DOHH2 (cell line): Measurements from ENCODE around the gene ABCD1.

ENCODE experiments used
- H3F3A ChIP-seq: fragments of 200-600 bp; sonication (generic), shearing (Covaris generic); 2 replicates; pipeline ENCODE4 v1.6.0; 2016; ENCODE audit warnings: antibody characterized with exemption, mild to moderate bottlenecking; ENCODE audit not compliant: control insufficient read depth, insufficient read depth
- H3K27ac ChIP-seq: fragments of 200-600 bp; sonication (generic); 2 replicates; pipeline ENCODE4 v1.5.1; 2014; ENCODE audit warnings: low read depth, mild to moderate bottlenecking, low read length, moderate library complexity
- H3K27me3 ChIP-seq: fragments of 200-600 bp; sonication (generic); 2 replicates; pipeline ENCODE4 v1.6.1; 2014; ENCODE audit warnings: mild to moderate bottlenecking, low read length, mixed read lengths; ENCODE audit not compliant: control insufficient read depth
- H3K36me3 ChIP-seq: fragments of 200-600 bp; sonication (generic); 2 replicates; pipeline ENCODE4 v1.6.1; 2014; ENCODE audit warnings: mild to moderate bottlenecking, low read length, moderate library complexity, mixed read lengths; ENCODE audit not compliant: control insufficient read depth
- H3K4me1 ChIP-seq: fragments of 200-600 bp; sonication (generic); 2 replicates; pipeline ENCODE4 v1.6.1; 2014; ENCODE audit warnings: mild to moderate bottlenecking, low read length, mixed read lengths; ENCODE audit not compliant: control insufficient read depth
- H3K4me2 ChIP-seq: fragments of 200-600 bp; sonication (generic); 2 replicates; pipeline ENCODE4 v1.6.0; 2014; ENCODE audit warnings: mild to moderate bottlenecking, low read length, moderate library complexity
- H3K4me3 ChIP-seq: fragments of 200-600 bp; sonication (generic); 2 replicates; pipeline ENCODE4 v1.5.1; 2014; ENCODE audit warnings: mild to moderate bottlenecking, low read length, mixed read lengths
- H3K79me2 ChIP-seq: fragments of 200-600 bp; sonication (generic); 2 replicates; pipeline ENCODE4 v1.6.1; 2014; ENCODE audit warnings: mild to moderate bottlenecking, low read length, mixed read lengths; ENCODE audit not compliant: control insufficient read depth
- H3K9me2 ChIP-seq: fragments of 200-600 bp; sonication (generic); replicated peaks from 2 replicates; pipeline ENCODE4 v1.6.1; 2014; ENCODE audit warnings: mild to moderate bottlenecking, low read length, mixed read lengths; ENCODE audit not compliant: control insufficient read depth
- H3K9me3 ChIP-seq: fragments of 200-600 bp; sonication (generic); 2 replicates; pipeline ENCODE4 v1.6.1; 2014; ENCODE audit warnings: antibody characterized with exemption, low read length, mixed read lengths; ENCODE audit not compliant: control insufficient read depth, insufficient read depth
- H4K20me1 ChIP-seq: fragments of 200-600 bp; sonication (generic); 2 replicates; pipeline ENCODE4 v1.6.0; 2014; ENCODE audit warnings: low read depth, mild to moderate bottlenecking, antibody characterized with exemption, low read length, moderate library complexity; ENCODE audit not compliant: control insufficient read depth, insufficient read depth
- EZH2phosphoT487 ChIP-seq: fragments of 200-600 bp; sonication (generic); IDR thresholded peaks from 2 replicates; pipeline ENCODE4 v1.6.1; 2017; ENCODE audit warnings: borderline replicate concordance, mild to moderate bottlenecking, antibody characterized with exemption, low read length, moderate library complexity, mixed read lengths
- TF ChIP-seq, protein P1 (sequence below): fragments of 200-600 bp; sonication (generic); IDR thresholded peaks from one replicate; pipeline ENCODE4 v1.5.1; 2014; ENCODE audit warnings: antibody characterized with exemption, mild to moderate bottlenecking, low read depth, low read length; ENCODE audit not compliant: poor library complexity, severe bottlenecking

Gene ABCD1

DNA sequence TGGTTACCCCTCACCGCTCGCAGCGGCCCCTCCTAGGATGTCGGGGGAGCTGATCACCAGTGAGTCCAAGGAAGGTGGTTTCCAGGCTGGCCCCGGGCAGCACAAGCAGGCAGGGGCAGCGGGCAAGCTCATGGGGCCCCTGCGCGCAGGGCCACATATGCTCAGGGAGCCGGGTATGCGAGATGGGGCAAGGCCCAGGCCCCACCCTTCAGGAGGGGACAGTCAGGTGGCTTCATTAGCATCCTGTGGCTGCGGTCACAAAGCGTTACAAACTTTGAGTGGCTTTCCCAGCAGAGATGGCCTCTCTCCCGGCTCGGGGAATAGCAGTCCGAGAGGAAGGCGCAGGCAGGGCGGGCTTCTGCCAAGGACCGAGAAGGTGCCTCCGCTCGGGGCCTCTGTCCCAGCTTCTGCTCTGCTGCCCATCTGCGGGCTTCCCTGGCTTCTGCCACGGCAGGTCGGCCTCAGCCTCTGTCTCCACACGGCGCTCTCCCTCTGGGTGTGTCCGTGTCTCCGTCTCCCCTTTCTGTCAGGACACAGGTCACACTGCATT lies 13.5 kb downstream of the ABCD1 start:
- Histone ChIP-seq H3K36me3 (no peaks in the 10 kb centered on the region), H3K4me3 (no peak overlapping the region), H4K20me1 (no peaks in the 10 kb centered on the region), H3K4me2 (no peak overlapping the region), H3K9me3 (no peaks in the 10 kb centered on the region), H3F3A (no peaks in the 10 kb centered on the region), H3K4me1 (peaks cover 12% of the 10 kb centered on the region), H3K27ac (no peak overlapping the region), H3K79me2 (no peaks in the 10 kb centered on the region), H3K9me2 (no peaks in the 10 kb centered on the region), H3K27me3 (no peaks in the 10 kb centered on the region)
- TF ChIP-seq, protein P1, sequence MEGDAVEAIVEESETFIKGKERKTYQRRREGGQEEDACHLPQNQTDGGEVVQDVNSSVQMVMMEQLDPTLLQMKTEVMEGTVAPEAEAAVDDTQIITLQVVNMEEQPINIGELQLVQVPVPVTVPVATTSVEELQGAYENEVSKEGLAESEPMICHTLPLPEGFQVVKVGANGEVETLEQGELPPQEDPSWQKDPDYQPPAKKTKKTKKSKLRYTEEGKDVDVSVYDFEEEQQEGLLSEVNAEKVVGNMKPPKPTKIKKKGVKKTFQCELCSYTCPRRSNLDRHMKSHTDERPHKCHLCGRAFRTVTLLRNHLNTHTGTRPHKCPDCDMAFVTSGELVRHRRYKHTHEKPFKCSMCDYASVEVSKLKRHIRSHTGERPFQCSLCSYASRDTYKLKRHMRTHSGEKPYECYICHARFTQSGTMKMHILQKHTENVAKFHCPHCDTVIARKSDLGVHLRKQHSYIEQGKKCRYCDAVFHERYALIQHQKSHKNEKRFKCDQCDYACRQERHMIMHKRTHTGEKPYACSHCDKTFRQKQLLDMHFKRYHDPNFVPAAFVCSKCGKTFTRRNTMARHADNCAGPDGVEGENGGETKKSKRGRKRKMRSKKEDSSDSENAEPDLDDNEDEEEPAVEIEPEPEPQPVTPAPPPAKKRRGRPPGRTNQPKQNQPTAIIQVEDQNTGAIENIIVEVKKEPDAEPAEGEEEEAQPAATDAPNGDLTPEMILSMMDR, result no peak
- no peak for TF ChIP-seq EZH2phosphoT487

DNA sequence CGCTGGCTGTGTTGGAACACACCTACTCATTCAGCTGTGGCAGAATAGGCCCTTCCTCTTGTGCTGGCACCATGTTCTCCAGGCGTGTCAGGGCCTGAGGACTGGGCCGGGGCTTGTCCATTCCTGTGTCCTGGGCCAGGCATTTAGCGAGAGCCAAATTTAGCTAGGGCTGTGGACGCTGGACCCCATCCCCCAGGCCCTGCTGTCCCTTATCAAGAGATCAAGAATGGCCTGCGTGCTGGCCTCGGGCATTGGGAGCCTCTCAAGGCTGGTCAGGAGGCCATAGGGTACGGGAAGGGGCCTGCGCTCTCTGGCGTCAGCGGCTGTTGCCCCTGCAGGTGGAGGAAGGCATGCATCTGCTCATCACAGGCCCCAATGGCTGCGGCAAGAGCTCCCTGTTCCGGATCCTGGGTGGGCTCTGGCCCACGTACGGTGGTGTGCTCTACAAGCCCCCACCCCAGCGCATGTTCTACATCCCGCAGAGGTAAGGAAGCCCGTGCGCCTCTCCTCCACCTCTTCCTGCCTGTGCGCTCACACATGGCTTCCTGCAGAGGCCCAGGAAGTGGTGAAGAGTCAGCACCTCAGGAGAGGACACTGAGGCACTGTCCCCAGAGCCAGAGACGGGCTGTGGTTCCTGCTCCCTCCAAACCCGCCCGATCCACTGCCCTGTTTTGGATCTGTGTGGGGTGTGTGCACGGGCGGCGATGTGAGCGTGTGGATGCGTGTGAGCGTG lies 15.3 kb downstream of the ABCD1 start:
- Histone ChIP-seq H3K4me1 (peaks cover 14% of the 10 kb centered on the region), H3F3A (no peaks in the 10 kb centered on the region)

DNA sequence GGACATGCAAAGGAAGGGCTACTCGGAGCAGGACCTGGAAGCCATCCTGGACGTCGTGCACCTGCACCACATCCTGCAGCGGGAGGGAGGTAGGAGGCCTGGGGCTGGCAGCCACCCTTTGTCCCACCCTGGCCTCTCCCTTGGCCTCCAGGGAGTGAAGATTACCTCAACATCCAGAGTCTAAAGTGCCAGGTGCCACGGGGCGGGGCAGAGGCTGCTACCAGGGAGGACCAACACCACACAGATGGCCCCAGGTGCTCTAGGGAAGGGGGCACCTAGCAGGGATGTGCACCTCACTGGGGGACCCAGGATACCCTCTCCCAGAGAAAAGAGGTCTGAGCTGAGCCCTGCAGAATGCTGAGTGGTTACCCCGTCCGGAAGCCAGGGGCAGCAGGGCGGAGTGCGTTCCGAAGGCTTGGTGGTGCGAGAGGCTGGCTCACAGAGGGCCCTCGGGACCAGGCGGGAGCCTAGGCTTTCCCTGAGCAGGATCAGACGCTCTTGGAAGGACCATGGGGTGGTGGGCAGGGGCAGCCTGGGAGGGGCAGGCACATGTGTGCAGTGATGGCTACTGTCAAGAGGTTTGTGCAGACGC lies 16.1 kb downstream of the ABCD1 start:
- no peaks in the 10 kb centered on the region for H3K79me2 ChIP-seq
- H3K4me2 ChIP-seq, result no peak overlapping the region
- no peaks in the 10 kb centered on the region for H3F3A ChIP-seq
- no peaks in the 10 kb centered on the region for H4K20me1 ChIP-seq
- no peak overlapping the region for H3K4me3 ChIP-seq
- no peaks in the 10 kb centered on the region for H3K9me2 ChIP-seq
- no peak overlapping the region for H3K27ac ChIP-seq
- no peaks in the 10 kb centered on the region for H3K27me3 ChIP-seq
- H3K36me3 ChIP-seq, result no peaks in the 10 kb centered on the region
- TF ChIP-seq, protein P1, result no peak
- TF ChIP-seq EZH2phosphoT487, result no peak
- H3K9me3 ChIP-seq, result no peaks in the 10 kb centered on the region
- peaks cover 6% of the 10 kb centered on the region for H3K4me1 ChIP-seq

More for the DNA sequence above, 15.3 kb downstream of the ABCD1 start:
- Histone ChIP-seq H3K79me2 (no peaks in the 10 kb centered on the region), H3K4me3 (no peak overlapping the region), H4K20me1 (no peaks in the 10 kb centered on the region), H3K4me2 (no peak overlapping the region), H3K36me3 (no peaks in the 10 kb centered on the region), H3K27me3 (no peaks in the 10 kb centered on the region), H3K27ac (no peak overlapping the region), H3K9me3 (no peaks in the 10 kb centered on the region), H3K9me2 (no peaks in the 10 kb centered on the region)
- TF ChIP-seq EZH2phosphoT487, result no peak
- TF ChIP-seq, protein P1, result no peak
